Activated CD4-positive, CD25-positive, alpha-beta regulatory T cell treated with anti-CD3 and anti-CD28 coated beads, Interleukin-2, amount 50 U/mL, for 16 hours (primary cell): ENCODE results near the gene TDO2.
A peak's percentile ranks its signal among the peaks of the same experiment; 100 is the strongest.

Experiments
- DNase-seq: peaks from one replicate; pipeline ENCODE4 v3.0.0-alpha.2; 2020; ENCODE audit warnings: low read depth, low spot score

The TDO2 gene

GRCh38 chr4:155953151-155954117 lies 49.9 kb downstream of the TDO2 start, which contains the start of gene CTSO:
TSS of gene CTSO (minus strand) at chr4:155953866. CDS start at chr4:155953847, 19 bp downstream.
- DNase-seq: peak; percentile 37

- DNase-seq: no peak
Measured at GRCh38 chr4:155954118-155954685, 50.7 kb downstream of the TDO2 start.

- no peak for DNase-seq
Measured at GRCh38 chr4:155954939-155955338, 51.4 kb downstream of the TDO2 start.

- no peak for DNase-seq
Measured at GRCh38 chr4:155956461-155956860, 53.0 kb downstream of the TDO2 start.

- DNase-seq: no peak
Measured at GRCh38 chr4:155959417-155959816, 55.9 kb downstream of the TDO2 start.

GRCh38 chr4:155960522-155960921 lies 57.0 kb downstream of the TDO2 start:
- DNase-seq: no peak

- DNase-seq: no peak
Measured at GRCh38 chr4:155961575-155961974, 58.1 kb downstream of the TDO2 start.

- DNase-seq: no peak
Measured at GRCh38 chr4:155962767-155963166, 59.3 kb downstream of the TDO2 start.

GRCh38 chr4:155964016-155964891 lies 60.8 kb downstream of the TDO2 start:
- DNase-seq: no peak

GRCh38 chr4:155966171-155966570 lies 62.7 kb downstream of the TDO2 start:
- no peak for DNase-seq

- no peak for DNase-seq
Measured at GRCh38 chr4:155966731-155967395, 63.4 kb downstream of the TDO2 start.
